GM12878 (cell line): Measurements from ENCODE around the gene DNAJC2. TPM values are rescaled to one million over a fixed set of nuclear protein-coding genes. Genes with fewer than 3 reads are reported as not detected.

ENCODE experiments used
- ATAC-seq: fragments of 200-7000 bp; cut with Tn5 transposase; 3 replicates; pipeline ENCODE4 v1.9.1; 2020; ENCODE audit warnings: mild to moderate bottlenecking, moderate library complexity
- BruUV-seq: library from RNA; stranded (reverse); fragments of 400-500 nt; replicated peaks from 2 replicates; lab custom pipeline; 2021; lab: Mats Ljungman, UMichigan
- CTCF ChIA-PET: fragments of 300-600 bp; sonication (Branson Sonifier 250); formaldehyde crosslinking; extraction: SDS; loops from one replicate; lab custom pipeline; 2021; ENCODE audit warnings: inconsistent platforms; lab: Yijun Ruan, JAX
- POLR2A ChIA-PET: fragments of 350-600 bp; formaldehyde crosslinking; extraction: SDS; loops from one replicate; lab custom pipeline; 2021; ENCODE audit warnings: inconsistent platforms; lab: Charles Lee
- RAD21 ChIA-PET: fragments of 300-600 bp; sonication (Branson Sonifier 250); formaldehyde crosslinking; loops from one replicate; lab custom pipeline; 2023; ENCODE audit warnings: antibody characterized with exemption; ENCODE audit not compliant: unreplicated experiment; lab: Charles Lee
- SMC1A ChIA-PET: fragments of 300-600 bp; sonication (Branson Sonifier 250); formaldehyde crosslinking; loops from one replicate; lab custom pipeline; 2023; ENCODE audit not compliant: unreplicated experiment, uncharacterized antibody; lab: Charles Lee
- DNase-seq: peaks from one replicate; pipeline ENCODE4 v3.0.0-alpha.2; 2011; ENCODE audit warnings: low read depth, low spot score
- FAIRE-seq: peaks from 3 replicates; lab custom pipeline; 2011; peaks lifted over from hg19 to GRCh38; lab: Jason Lieb, UNC
- H2AFZ ChIP-seq: 2 replicates; pipeline ENCODE4 v1.6.0; 2011; ENCODE audit warnings: low read depth, low read length, control low read depth; ENCODE audit not compliant: control insufficient read depth
- H3K27ac ChIP-seq: 2 replicates; pipeline ENCODE4 v1.5.1; 2011; ENCODE audit warnings: control low read depth; ENCODE audit not compliant: control insufficient read depth, insufficient read depth
- H3K27me3 ChIP-seq, 2 experiments: replicated peaks in 1 of 2; 2 replicates each; pipeline versions ENCODE4 v1.6.0 to v1.6.1; 2011; ENCODE audit warnings: low read length in 1 of 2; ENCODE audit not compliant: control insufficient read depth in 2 of 2, insufficient read depth in 2 of 2
- H3K36me3 ChIP-seq, 2 experiments: 2 replicates each; pipeline ENCODE4 v1.5.1; 2011; ENCODE audit warnings: low read length in 1 of 2; ENCODE audit not compliant: control insufficient read depth in 2 of 2, insufficient read depth in 2 of 2
- H3K4me1 ChIP-seq: 2 replicates; pipeline ENCODE4 v1.6.1; 2011; ENCODE audit warnings: mild to moderate bottlenecking, low read length, moderate library complexity, mixed read lengths; ENCODE audit not compliant: control insufficient read depth, insufficient read depth
- H3K4me2 ChIP-seq: 2 replicates; pipeline ENCODE4 v1.6.0; 2011; ENCODE audit warnings: control low read depth; ENCODE audit not compliant: control insufficient read depth, insufficient read depth
- H3K4me3 ChIP-seq: fragments of 200-600 bp; sonication (generic); 2 replicates; pipeline ENCODE4 v1.5.1; 2016
- H3K79me2 ChIP-seq: 2 replicates; pipeline ENCODE4 v1.6.0; 2011; ENCODE audit warnings: low read length; ENCODE audit not compliant: control insufficient read depth, insufficient read depth
- H3K9ac ChIP-seq: 2 replicates; pipeline ENCODE4 v1.8.0; 2011; ENCODE audit warnings: low read length, control low read depth, mixed read lengths; ENCODE audit not compliant: control insufficient read depth, insufficient read depth
- H3K9me3 ChIP-seq: replicated peaks from 3 replicates; pipeline ENCODE4 v1.5.1; 2011; ENCODE audit warnings: mild to moderate bottlenecking, low read length; ENCODE audit not compliant: control insufficient read depth, insufficient read depth
- H4K20me1 ChIP-seq: 2 replicates; pipeline ENCODE4 v1.6.0; 2011; ENCODE audit not compliant: control insufficient read depth, insufficient read depth
- IKZF1 ChIP-seq: fragments of 450-650 bp; conservative IDR thresholded peaks from 2 replicates; pipeline ENCODE4 v1.6.1; 2017; ENCODE audit warnings: antibody characterized with exemption, mild to moderate bottlenecking
- IRF4 ChIP-seq: IDR thresholded peaks from 2 replicates; pipeline ENCODE4 v1.6.1; 2011; ENCODE audit warnings: low read depth, low read length
- LARP7 ChIP-seq: fragments of 450-650 bp; IDR thresholded peaks from 2 replicates; pipeline ENCODE4 v1.6.1; 2017; ENCODE audit warnings: mild to moderate bottlenecking
- MLLT1 ChIP-seq: fragments of 450-650 bp; IDR thresholded peaks from 2 replicates; pipeline ENCODE4 v1.6.1; 2016; ENCODE audit warnings: mild to moderate bottlenecking
- RELB ChIP-seq: fragments of 450-650 bp; IDR thresholded peaks from 2 replicates; pipeline ENCODE4 v1.6.1; 2017; ENCODE audit warnings: low read depth, mild to moderate bottlenecking, moderate library complexity
- SMAD5 ChIP-seq: IDR thresholded peaks from 2 replicates; pipeline ENCODE4 v1.6.1; 2016; ENCODE audit warnings: antibody characterized with exemption, low read depth
- USF2 ChIP-seq: IDR thresholded peaks from 2 replicates; pipeline ENCODE4 v1.6.1; 2011; ENCODE audit warnings: low read depth, low read length, improper control_type of control experiment, borderline replicate concordance
- WGBS: methylation state at CpG from one replicate; pipeline ENCODE4 v1.1.6; 2016; ENCODE audit warnings: low lambda C conversion rate; ENCODE audit not compliant: insufficient replicate concordance, insufficient coverage; ENCODE audit errors: missing lambda C conversion rate; 5-methylcytosine and 5-hydroxymethylcytosine counted together
- in situ Hi-C: fragments of 300-500 bp; cut with MboI; formaldehyde crosslinking; loops from 9 replicates; pipeline ENCODE4 v1.14.3; 2018; ENCODE audit warnings: mixed read lengths
- intact Hi-C: fragments of 100-400 bp; cut with micrococcal nuclease; formaldehyde crosslinking; loops from one replicate; pipeline ENCODE4 v1.14.2; 2022; ENCODE audit not compliant: unreplicated experiment
- polyA plus RNA-seq, 11 experiments: library from polyadenylated mRNA; depleted of rRNA in 4 of 11; unstranded in 6 of 11; stranded (reverse) in 5 of 11; fragments of >200 nt; fragmentation: Nextera tagmentation in 4 of 11; fragmentation: Illumina TruSeq in 1 of 11; extraction: Ambion mirVana in 4 of 11; extraction: Trizol in 1 of 11; gene quantifications; 1 replicate in 1 of 11; 2 replicates in 10 of 11; pipeline versions ENCODE4 v1.2.1 to v1.2.3, GENCODE V29; 2011 to 2016; ENCODE audit warnings: inconsistent platforms in 2 of 11, missing spikeins in 2 of 11, low read depth in 1 of 11
- total RNA-seq, 4 experiments: library from RNA; depleted of rRNA in 3 of 4; stranded (reverse); fragments of >200 nt in 3 of 4; fragmentation: Illumina TruSeq in 1 of 4; extraction: Trizol in 1 of 4; gene quantifications; 2 replicates each; pipeline versions ENCODE4 v1.2.1 to v1.2.3, GENCODE V29; 2013 to 2021

The DNAJC2 gene
- total and polyA plus RNA-seq, 10 of the 15 experiments (the other 5 are each of a cell fraction or from before 2014, with no cell fraction given), result 18.2 to 63.1 (median 30.6) TPM

GRCh38 chr7:103301441-103301840 lies 43.1 kb downstream of the DNAJC2 start:
- in situ Hi-C loops, result no loop called here
- peak overlapping the region; percentile 38 for H3K4me2 ChIP-seq
- DNase-seq (no peak), FAIRE-seq (no peak), ATAC-seq (no peak)
- H4K20me1 ChIP-seq, result no peaks in the 10 kb centered on the region
- intact Hi-C loops, result no loop called here
- H3K9me3 ChIP-seq, result no peaks in the 10 kb centered on the region
- H3K79me2 ChIP-seq, result peaks cover 28% of the 10 kb centered on the region
- no peak overlapping the region for H3K4me3 ChIP-seq
- CTCF ChIA-PET, result interaction anchor here (1.4 to 6.1 kb wide), 2 partner anchors 46 to 104 kb away, joined by 4 to 39 read pairs; partner anchors contain the start of gene PSMC2
- RAD21 ChIA-PET, result no interaction called here
- TF ChIP-seq RELB (0 out of 2 replicates have a peak, but pooled peaks have one; percentile 35), SMAD5 (no peak), USF2 (no peak), MLLT1 (no peak), IRF4 (no peak), LARP7 (no peak), IKZF1 (no peak)
- no peak overlapping the region for H2AFZ ChIP-seq
- SMC1A ChIA-PET, result interaction anchor here (1.6 kb wide), 1 partner anchor 32 kb away, joined by 3 read pairs; no protein-coding TSS in a partner anchor
- no peak overlapping the region for H3K9ac ChIP-seq
- POLR2A ChIA-PET, result no interaction called here
- WGBS, result 18% methylated on average over 2 of the region's 2 CpGs
- no peaks in the 10 kb centered on the region for H3K27me3 ChIP-seq
- no peak overlapping the region for H3K27ac ChIP-seq
- H3K4me1 ChIP-seq, result peaks cover 3% of the 10 kb centered on the region; the same call in 1 of the 2 replicates
- peaks cover 0 to 31% of the 10 kb centered on the region in 2 experiments for H3K36me3 ChIP-seq
- BruUV-seq, result no TSS peak
